Effector memory CD8-positive, alpha-beta T cell (primary cell): Measurements from ENCODE around the gene SPEN.
"Not testable (repeated sequence)": the region's sequence is repeated elsewhere in the genome, so short reads cannot be mapped to it uniquely, and the experiment has no call there.

Source experiments
- ATAC-seq: fragments of 150-1000 bp; cut with Tn5 transposase; replicated peaks from 2 replicates; pipeline ENCODE4 v1.10.0; 2021; ENCODE audit warnings: mild to moderate bottlenecking, moderate library complexity
- DNase-seq, 3 experiments: peaks; one replicate each; pipeline ENCODE4 v3.0.0; 2021
- H3K27ac Mint-ChIP-seq, 2 donors: one replicate each; pipeline ENCODE4 v1.8.0; 2022; ENCODE audit warnings: mild to moderate bottlenecking in 2 of 2, mixed read lengths in 2 of 2, moderate library complexity in 2 of 2
- H3K27me3 Mint-ChIP-seq, 2 donors: one replicate each; pipeline ENCODE4 v1.8.0; 2022; ENCODE audit warnings: mixed read lengths in 2 of 2
- H3K36me3 Mint-ChIP-seq: one replicate; pipeline ENCODE4 v1.8.0; 2022; ENCODE audit warnings: mild to moderate bottlenecking, moderate library complexity, mixed read lengths; ENCODE audit not compliant: insufficient read depth
- H3K4me1 Mint-ChIP-seq, 2 donors: one replicate each; pipeline ENCODE4 v1.8.0; 2022; ENCODE audit warnings: low read depth in 2 of 2, mixed read lengths in 2 of 2
- H3K4me3 Mint-ChIP-seq, 2 donors: one replicate each; pipeline ENCODE4 v1.8.0; 2022; ENCODE audit warnings: mild to moderate bottlenecking in 2 of 2, mixed read lengths in 2 of 2, moderate library complexity in 2 of 2
- H3K9me3 Mint-ChIP-seq, 2 donors: one replicate each; pipeline ENCODE4 v1.8.0; 2022; ENCODE audit warnings: mixed read lengths in 2 of 2

SPEN gene

DNA sequence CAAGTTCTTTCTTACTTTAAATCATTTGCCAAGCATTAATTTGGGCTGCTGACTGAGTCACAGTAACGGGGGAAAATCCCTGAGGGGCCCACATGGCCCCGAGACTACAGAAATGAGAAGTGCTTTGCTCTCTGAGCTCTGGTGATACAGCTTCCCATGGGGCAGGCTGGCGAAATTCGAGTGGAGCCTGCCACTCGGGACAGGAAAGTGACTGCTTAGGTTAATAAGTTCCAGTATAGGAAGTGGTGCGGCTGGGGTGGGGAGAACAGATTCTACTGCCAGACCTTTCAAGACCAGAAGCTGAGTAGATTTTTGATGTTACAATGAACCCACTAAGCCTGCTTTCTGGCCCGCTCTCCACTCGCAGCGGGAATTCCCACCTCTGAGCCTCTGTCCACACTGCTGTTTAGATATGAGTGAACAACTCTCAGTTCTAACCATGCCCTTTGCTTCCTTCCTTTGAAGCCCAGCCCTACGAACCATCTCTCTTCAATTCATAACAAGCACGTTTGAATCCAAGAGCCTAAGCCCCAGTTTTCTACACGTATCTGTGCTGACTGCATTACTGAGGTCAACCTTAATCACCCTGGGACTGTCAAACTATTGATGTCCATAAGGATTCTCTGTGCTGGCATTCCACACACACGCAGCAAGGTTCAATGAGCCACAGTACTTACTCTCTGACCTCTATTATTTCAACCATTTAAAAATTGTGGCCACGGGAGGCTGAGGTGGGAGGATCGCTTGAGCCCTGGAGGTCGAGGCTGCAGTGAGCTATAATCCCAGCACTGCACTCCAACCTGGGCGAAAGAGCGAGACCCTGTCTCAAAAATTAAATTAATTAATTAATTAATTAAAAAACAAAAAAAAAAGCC, 118.8 kb downstream of the SPEN start:
- DNase-seq: peak in 2 of 3 experiments; percentile 31 to 35
- H3K36me3 Mint-ChIP-seq: peaks cover 24% of the 10 kb centered on the region
- H3K4me3 Mint-ChIP-seq: peak overlapping the region; percentile 49 to 70
- H3K4me1 Mint-ChIP-seq: peaks cover 40 to 54% of the 10 kb centered on the region in 2 donors
- no peaks in the 10 kb centered on the region for H3K9me3 Mint-ChIP-seq
- ATAC-seq: peak; percentile 77
- no peaks in the 10 kb centered on the region for H3K27me3 Mint-ChIP-seq
- peak overlapping the region; percentile 80 to 86 for H3K27ac Mint-ChIP-seq

DNA sequence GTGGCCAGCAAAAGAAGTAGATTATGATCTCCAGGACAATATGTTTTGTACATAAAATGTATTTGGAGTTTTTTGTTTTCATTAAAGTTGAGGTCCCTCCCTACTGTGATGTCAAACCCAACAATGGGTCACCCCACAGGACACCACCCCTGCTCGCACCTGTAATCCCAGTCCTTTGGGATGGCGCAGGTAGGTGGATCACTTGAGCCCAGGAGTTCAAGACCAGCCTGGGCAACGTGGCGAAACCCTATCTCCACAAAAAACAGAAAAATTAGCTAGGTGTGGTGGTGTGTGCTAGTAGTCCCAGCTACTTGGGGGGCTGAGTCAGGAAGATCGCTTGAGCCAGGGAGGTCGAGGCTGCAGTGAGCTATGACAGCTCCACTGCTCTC, 119.4 kb downstream of the SPEN start:
- H3K4me3 Mint-ChIP-seq: no peak overlapping the region
- no peaks in the 10 kb centered on the region for H3K27me3 Mint-ChIP-seq
- H3K4me1 Mint-ChIP-seq: peaks cover 41 to 56% of the 10 kb centered on the region in 2 donors
- H3K36me3 Mint-ChIP-seq: peaks cover 21% of the 10 kb centered on the region
- DNase-seq (no peak), ATAC-seq (no peak)
- no peaks in the 10 kb centered on the region for H3K9me3 Mint-ChIP-seq
- H3K27ac Mint-ChIP-seq: peak overlapping the region; percentile 80 to 86

GRCh38 chr1:15968172-15968571, 120.7 kb downstream of the SPEN start:
- H3K27me3 Mint-ChIP-seq: no peaks in the 10 kb centered on the region
- ATAC-seq: no peak
- peaks cover 27% of the 10 kb centered on the region for H3K36me3 Mint-ChIP-seq
- H3K27ac Mint-ChIP-seq: no peak overlapping the region
- no peaks in the 10 kb centered on the region for H3K9me3 Mint-ChIP-seq
- H3K4me3 Mint-ChIP-seq: no peak overlapping the region
- H3K4me1 Mint-ChIP-seq: peaks cover 46 to 61% of the 10 kb centered on the region in 2 donors
- DNase-seq: no peak

GRCh38 chr1:15969321-15969880, 121.9 kb downstream of the SPEN start:
- no peaks in the 10 kb centered on the region for H3K27me3 Mint-ChIP-seq
- DNase-seq: no peak
- peaks cover 42 to 58% of the 10 kb centered on the region in 2 donors for H3K4me1 Mint-ChIP-seq
- H3K4me3 Mint-ChIP-seq: no peak overlapping the region
- H3K9me3 Mint-ChIP-seq: no peaks in the 10 kb centered on the region
- ATAC-seq: no peak
- no peak overlapping the region for H3K27ac Mint-ChIP-seq
- H3K36me3 Mint-ChIP-seq: peaks cover 29% of the 10 kb centered on the region

- Mint-ChIP-seq H3K9me3 (no peaks in the 10 kb centered on the region), H3K27me3 (no peaks in the 10 kb centered on the region), H3K36me3 (peaks cover 35% of the 10 kb centered on the region), H3K27ac (no peak overlapping the region), H3K4me1 (peaks cover 38 to 55% of the 10 kb centered on the region in 2 donors), H3K4me3 (no peak overlapping the region)
- DNase-seq (no peak), ATAC-seq (no peak)
Observed at GRCh38 chr1:15970911-15971310, 123.4 kb downstream of the SPEN start.

- Mint-ChIP-seq H3K27ac (peak overlapping the region in 1 of 2 donors; percentile 38), H3K4me3 (no peak overlapping the region), H3K36me3 (peaks cover 41% of the 10 kb centered on the region), H3K4me1 (peaks cover 34 to 53% of the 10 kb centered on the region in 2 donors), H3K9me3 (no peaks in the 10 kb centered on the region), H3K27me3 (no peaks in the 10 kb centered on the region)
- ATAC-seq (no peak), DNase-seq (no peak)
Observed at GRCh38 chr1:15972409-15972808, 124.9 kb downstream of the SPEN start.

DNA sequence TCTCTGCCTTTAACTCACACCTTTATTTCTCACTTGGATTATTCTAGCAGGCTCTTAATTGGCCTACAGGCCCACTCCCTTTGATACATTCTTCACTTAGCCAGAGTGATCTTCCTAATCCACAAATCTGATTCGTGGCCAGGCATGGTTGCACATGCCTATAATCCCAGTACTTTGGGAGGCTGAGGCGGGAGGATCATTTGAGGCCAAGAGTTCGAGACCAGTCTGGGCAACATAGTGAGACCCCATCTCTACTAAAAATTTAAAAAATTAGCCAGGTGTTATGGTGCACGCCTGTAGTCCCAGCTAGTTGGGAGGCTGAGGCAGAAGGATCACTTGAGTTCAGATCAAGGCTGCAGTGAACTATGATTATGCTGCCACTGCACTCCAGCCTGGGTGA, 126.3 kb downstream of the SPEN start:
- DNase-seq: no peak
- ATAC-seq: no peak
- peaks cover 41% of the 10 kb centered on the region for H3K36me3 Mint-ChIP-seq
- H3K27ac Mint-ChIP-seq: peak overlapping the region; percentile 4 to 96
- no peaks in the 10 kb centered on the region for H3K27me3 Mint-ChIP-seq
- no peak overlapping the region for H3K4me3 Mint-ChIP-seq
- H3K9me3 Mint-ChIP-seq: no peaks in the 10 kb centered on the region
- H3K4me1 Mint-ChIP-seq: peaks cover 24 to 43% of the 10 kb centered on the region in 2 donors

- Mint-ChIP-seq H3K4me1 (peaks cover 24 to 41% of the 10 kb centered on the region in 2 donors), H3K9me3 (no peaks in the 10 kb centered on the region), H3K4me3 (peak overlapping the region; percentile 92 to 96), H3K27me3 (no peaks in the 10 kb centered on the region), H3K36me3 (peaks cover 39% of the 10 kb centered on the region), H3K27ac (peak overlapping the region; percentile 96 to 97)
- DNase-seq (no peak), ATAC-seq (no peak)
Observed at GRCh38 chr1:15974855-15975254, 127.3 kb downstream of the SPEN start.

DNA sequence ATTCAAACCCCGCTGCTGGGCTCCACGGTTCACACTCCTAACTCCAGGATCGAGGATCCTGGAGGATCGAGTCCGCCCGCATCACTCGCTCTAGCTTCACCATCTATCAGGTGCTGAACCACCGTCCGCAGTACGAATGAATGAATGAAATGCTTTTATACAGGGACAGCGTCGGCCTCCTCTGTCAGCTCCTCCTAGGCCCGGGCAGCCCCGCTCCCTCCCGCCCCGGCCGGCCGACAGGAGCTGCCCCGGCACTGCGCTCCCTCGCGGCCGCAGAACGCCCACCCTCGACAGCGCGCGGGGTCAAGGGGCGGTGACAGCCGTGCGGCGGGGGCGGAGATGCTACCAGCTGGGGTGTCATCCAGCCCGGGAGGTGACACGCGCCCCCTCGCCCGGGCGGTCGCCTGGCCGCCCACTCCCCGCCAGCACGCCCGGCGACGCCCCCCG, 127.9 kb downstream of the SPEN start:
- peak overlapping the region; percentile 92 to 96 for H3K4me3 Mint-ChIP-seq
- ATAC-seq (peak; percentile 74), DNase-seq (peak; percentile 64 to 68 (median 65))
- H3K9me3 Mint-ChIP-seq: no peaks in the 10 kb centered on the region
- peak overlapping the region; percentile 96 to 97 for H3K27ac Mint-ChIP-seq
- no peaks in the 10 kb centered on the region for H3K27me3 Mint-ChIP-seq
- peaks cover 24 to 38% of the 10 kb centered on the region in 2 donors for H3K4me1 Mint-ChIP-seq
- peaks cover 34% of the 10 kb centered on the region for H3K36me3 Mint-ChIP-seq

DNA sequence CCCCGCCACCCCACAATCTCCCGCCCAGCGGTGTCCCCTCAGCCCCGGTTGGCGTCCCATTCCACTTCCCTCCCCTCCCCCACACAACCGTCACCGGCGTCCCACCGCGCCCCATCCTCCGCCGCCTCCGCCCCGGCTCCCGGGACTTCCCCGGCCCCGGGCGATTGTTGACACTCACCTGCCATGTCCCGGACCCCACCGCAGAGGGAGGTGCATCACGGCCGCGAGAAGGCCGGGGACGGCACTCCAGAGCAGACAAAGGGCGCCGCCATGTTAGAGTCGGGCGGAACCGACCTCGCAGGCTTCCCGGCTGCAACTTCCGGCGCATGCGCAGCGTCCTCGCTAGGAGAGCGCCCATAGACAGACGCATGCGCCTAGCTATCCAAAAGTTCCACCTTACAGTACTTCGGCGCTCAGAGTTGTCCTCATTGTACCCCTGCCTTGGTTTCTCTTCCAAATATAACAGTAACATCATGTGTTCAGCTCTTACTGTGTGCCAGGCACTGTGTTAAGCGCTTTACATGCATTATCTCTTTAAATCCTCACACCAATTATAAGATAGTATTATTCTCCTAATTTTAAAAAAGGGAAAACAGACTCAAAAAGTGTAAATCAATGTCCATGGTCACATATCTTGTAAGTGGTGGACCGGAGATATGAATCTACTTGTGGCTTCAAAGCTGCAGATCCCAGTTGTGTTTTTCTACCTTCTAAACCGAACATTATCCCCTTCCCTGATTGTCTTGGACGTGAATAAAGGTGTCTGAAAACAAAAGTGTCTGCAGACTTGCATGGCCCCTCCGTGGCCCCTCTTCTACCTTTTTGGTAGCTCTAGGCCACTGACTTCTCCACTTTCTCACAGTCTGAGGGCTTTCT, 128.5 kb downstream of the SPEN start, which contains the start of gene ZBTB17:
ZBTB17 (minus strand) TSS at position 297 of the 876 bp plus-strand sequence. CDS start 27,606 bp downstream, outside the sequence.
- ATAC-seq (peak; percentile 86), DNase-seq (peak; percentile 94 to 96 (median 95))
- Mint-ChIP-seq H3K27ac (peak within 1 kb of the TSS; percentile 96 to 97), H3K4me3 (peak within 1 kb of the TSS; percentile 92 to 96), H3K9me3 (no peaks in the 10 kb centered on the region), H3K4me1 (peaks cover 24 to 38% of the 10 kb centered on the region in 2 donors), H3K27me3 (no peaks in the 10 kb centered on the region), H3K36me3 (peaks cover 34% of the 10 kb centered on the region)

GRCh38 chr1:15977947-15978346, 130.4 kb downstream of the SPEN start:
- H3K4me1 Mint-ChIP-seq: peaks cover 19 to 30% of the 10 kb centered on the region in 2 donors
- H3K36me3 Mint-ChIP-seq: peaks cover 28% of the 10 kb centered on the region
- H3K27me3 Mint-ChIP-seq, DNase-seq, H3K4me3 Mint-ChIP-seq, H3K27ac Mint-ChIP-seq, H3K9me3 Mint-ChIP-seq, ATAC-seq: not testable (repeated sequence)

GRCh38 chr1:15981679-15982078, 134.2 kb downstream of the SPEN start:
- H3K27ac Mint-ChIP-seq: no peak overlapping the region
- ATAC-seq: no peak
- peaks cover 7% of the 10 kb centered on the region for H3K36me3 Mint-ChIP-seq
- no peak overlapping the region for H3K4me3 Mint-ChIP-seq
- peaks cover 0 to 1% of the 10 kb centered on the region in 2 donors for H3K4me1 Mint-ChIP-seq
- H3K9me3 Mint-ChIP-seq: no peaks in the 10 kb centered on the region
- H3K27me3 Mint-ChIP-seq: peaks cover 25 to 28% of the 10 kb centered on the region in 2 donors
- no peak for DNase-seq

GRCh38 chr1:15983275-15983674, 135.8 kb downstream of the SPEN start:
- no peak for ATAC-seq
- DNase-seq: no peak
- Mint-ChIP-seq H3K36me3 (no peaks in the 10 kb centered on the region), H3K4me3 (no peak overlapping the region), H3K9me3 (no peaks in the 10 kb centered on the region), H3K4me1 (no peaks in the 10 kb centered on the region), H3K27me3 (peaks cover 25 to 28% of the 10 kb centered on the region in 2 donors), H3K27ac (no peak overlapping the region)
